Sigmoid colon (tissue), 7 donors: Measurements from ENCODE around the gene GRIN2A. TPM values are rescaled to one million over a fixed set of nuclear protein-coding genes. Genes with fewer than 3 reads are reported as not detected.

ENCODE experiments used
- DNase-seq: peaks from one replicate; pipeline ENCODE4 v3.0.0-alpha.2; 2019
- H3K27ac ChIP-seq, 4 donors: fragments of 200-600 bp; sonication (generic); one replicate each; pipeline ENCODE4 v1.5.1; 2016 to 2019; ENCODE audit warnings: mild to moderate bottlenecking in 1 of 4
- H3K27me3 ChIP-seq, 3 donors: fragments of 200-600 bp; sonication (generic); one replicate each; pipeline ENCODE4 v1.5.1; 2019; ENCODE audit warnings: mild to moderate bottlenecking in 1 of 3
- H3K36me3 ChIP-seq, 4 donors: fragments of 200-600 bp; sonication (generic); one replicate each; pipeline ENCODE4 v1.5.1; 2016 to 2019
- H3K4me1 ChIP-seq, 4 donors: fragments of 200-600 bp; sonication (generic); one replicate each; pipeline ENCODE4 v1.5.1; 2017 to 2019
- H3K4me3 ChIP-seq, 4 donors: fragments of 200-600 bp; sonication (generic); one replicate each; pipeline ENCODE4 v1.5.1; 2017 to 2019; ENCODE audit warnings: mild to moderate bottlenecking in 2 of 4, moderate library complexity in 1 of 4
- H3K9me3 ChIP-seq, 4 donors: fragments of 200-600 bp in 3 of 4; sonication (generic) in 3 of 4; one replicate each; pipeline versions ENCODE4 v1.5.1 to v1.6.1; 2013 to 2019
- EP300 ChIP-seq, 4 donors: sonication (generic); formaldehyde crosslinking; IDR thresholded peaks; one replicate each; pipeline ENCODE4 v1.6.1; 2017; ENCODE audit warnings: antibody characterized with exemption in 4 of 4
- POLR2A ChIP-seq, 2 donors: fragments of 450-650 bp; IDR thresholded peaks; one replicate each; pipeline ENCODE4 v1.6.1; 2016; ENCODE audit warnings: antibody characterized with exemption in 2 of 2, mild to moderate bottlenecking in 2 of 2, moderate library complexity in 2 of 2
- POLR2AphosphoS5 ChIP-seq, 4 donors: sonication (generic); formaldehyde crosslinking; IDR thresholded peaks; one replicate each; pipeline ENCODE4 v1.6.1; 2017; ENCODE audit warnings: antibody characterized with exemption in 4 of 4
- WGBS, 2 donors: extraction: QIAGEN DNeasy Blood & Tissue Kit; methylation state at CpG; one replicate each; pipeline ENCODE4 v1.1.7; 2013; 5-methylcytosine and 5-hydroxymethylcytosine counted together
- intact Hi-C: fragments of 100-400 bp; cut with DNase I; formaldehyde crosslinking; loops from one replicate; pipeline ENCODE4 v1.15.1; 2023
- polyA plus RNA-seq, 3 donors: library from polyadenylated mRNA; stranded (reverse); fragments of 200-250 nt; gene quantifications; one replicate each; pipeline ENCODE4 v1.2.3, GENCODE V29; 2013
- total RNA-seq, 4 donors: library from RNA; depleted of rRNA; stranded (reverse); fragments of >200 nt; gene quantifications; one replicate each; pipeline ENCODE4 v1.1.0, GENCODE V29; 2016
- TF ChIP-seq, protein P1 (sequence below), 4 experiments: fragments of 450-650 bp in 3 of 4; fragments of 200-600 bp in 1 of 4; IDR thresholded peaks; one replicate each; pipeline ENCODE4 v1.5.1; 2016 to 2019; ENCODE audit warnings: antibody characterized with exemption in 4 of 4, mild to moderate bottlenecking in 3 of 4, moderate library complexity in 2 of 4
- donor health status: healthy with polysubstance abuse.
- donor health status: Bipolar disorder and iron deficiency.
- donor health status: healthy.

The GRIN2A gene
- total and polyA plus RNA-seq, 7 donors: under 0.01 to 0.36 (median 0.09) TPM

DNA sequence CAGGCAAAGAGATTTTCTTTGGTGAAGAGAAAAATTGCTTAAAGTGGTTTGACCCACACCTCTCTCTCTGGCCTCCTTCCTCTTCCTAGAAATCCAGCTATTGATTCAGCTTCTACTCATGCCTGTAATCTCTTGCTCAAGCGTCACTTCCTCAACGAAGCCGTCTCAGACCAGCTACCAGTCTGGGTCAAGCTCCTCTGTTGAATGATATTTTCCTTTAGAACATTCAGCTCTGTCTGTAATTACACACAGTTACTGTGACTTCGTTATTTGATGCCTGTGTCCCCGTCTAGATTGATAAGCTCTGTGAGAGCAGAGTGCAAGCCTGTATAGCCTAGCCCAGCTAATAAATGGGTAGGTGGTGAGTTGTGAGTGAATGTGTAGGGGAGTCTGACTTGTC lies 168.5 kb downstream of the GRIN2A start:
- H3K4me1 ChIP-seq: no peaks in the 10 kb centered on the region
- no peak overlapping the region for H3K4me3 ChIP-seq
- no peaks in the 10 kb centered on the region for H3K27me3 ChIP-seq
- no peak overlapping the region for H3K27ac ChIP-seq
- TF ChIP-seq POLR2A (IDR thresholded peaks at IDR 0.05) (no peak), EP300 (IDR thresholded peaks at IDR 0.05) (no peak)
- TF ChIP-seq, protein P1, sequence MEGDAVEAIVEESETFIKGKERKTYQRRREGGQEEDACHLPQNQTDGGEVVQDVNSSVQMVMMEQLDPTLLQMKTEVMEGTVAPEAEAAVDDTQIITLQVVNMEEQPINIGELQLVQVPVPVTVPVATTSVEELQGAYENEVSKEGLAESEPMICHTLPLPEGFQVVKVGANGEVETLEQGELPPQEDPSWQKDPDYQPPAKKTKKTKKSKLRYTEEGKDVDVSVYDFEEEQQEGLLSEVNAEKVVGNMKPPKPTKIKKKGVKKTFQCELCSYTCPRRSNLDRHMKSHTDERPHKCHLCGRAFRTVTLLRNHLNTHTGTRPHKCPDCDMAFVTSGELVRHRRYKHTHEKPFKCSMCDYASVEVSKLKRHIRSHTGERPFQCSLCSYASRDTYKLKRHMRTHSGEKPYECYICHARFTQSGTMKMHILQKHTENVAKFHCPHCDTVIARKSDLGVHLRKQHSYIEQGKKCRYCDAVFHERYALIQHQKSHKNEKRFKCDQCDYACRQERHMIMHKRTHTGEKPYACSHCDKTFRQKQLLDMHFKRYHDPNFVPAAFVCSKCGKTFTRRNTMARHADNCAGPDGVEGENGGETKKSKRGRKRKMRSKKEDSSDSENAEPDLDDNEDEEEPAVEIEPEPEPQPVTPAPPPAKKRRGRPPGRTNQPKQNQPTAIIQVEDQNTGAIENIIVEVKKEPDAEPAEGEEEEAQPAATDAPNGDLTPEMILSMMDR (IDR thresholded peaks at IDR 0.05): no peak
- H3K36me3 ChIP-seq: no peaks in the 10 kb centered on the region
- 55 to 69% methylated on average over 5 of the region's 5 CpGs for whole genome bisulfite sequencing, 2 donors
- no peak for DNase-seq
- H3K9me3 ChIP-seq: no peaks in the 10 kb centered on the region
- intact Hi-C loops: no loop called here

- Histone ChIP-seq H3K4me1 (no peaks in the 10 kb centered on the region), H3K27me3 (no peaks in the 10 kb centered on the region), H3K36me3 (no peaks in the 10 kb centered on the region), H3K4me3 (no peak overlapping the region), H3K9me3 (no peaks in the 10 kb centered on the region), H3K27ac (no peak overlapping the region)
- 69 to 74% methylated on average over 4 of the region's 4 CpGs for WGBS, 2 donors
- intact Hi-C loops: no loop called here
- no peak for DNase-seq
- TF ChIP-seq POLR2AphosphoS5 (IDR thresholded peaks at IDR 0.05) (no peak), POLR2A (IDR thresholded peaks at IDR 0.05) (no peak), EP300 (IDR thresholded peaks at IDR 0.05) (no peak)
- TF ChIP-seq, protein P1 (IDR thresholded peaks at IDR 0.05): no peak
These were observed 168.9 kb downstream of the GRIN2A start for GRCh38 chr16:10013364-10013763.

DNA sequence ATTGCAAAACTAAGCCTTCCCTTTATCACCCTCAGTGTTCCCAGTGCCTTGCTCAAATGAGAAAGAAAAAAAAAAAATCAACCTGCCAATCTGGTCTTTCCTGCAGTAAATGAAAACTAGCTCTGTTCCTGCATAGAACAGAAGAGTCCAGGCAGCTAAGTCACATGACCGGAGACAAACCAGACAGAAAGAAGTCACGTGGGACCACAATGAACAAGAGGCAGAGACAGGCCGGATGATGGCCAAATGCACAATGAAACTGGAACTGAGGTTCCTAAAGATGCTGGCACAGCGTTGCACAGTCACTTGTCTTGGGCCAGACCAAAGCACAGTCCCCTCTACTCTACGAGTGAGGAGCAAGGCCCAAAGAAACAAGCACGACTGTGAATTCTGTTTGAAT lies 172.5 kb downstream of the GRIN2A start:
- intact Hi-C loops: no loop called here
- TF ChIP-seq POLR2AphosphoS5 (IDR thresholded peaks at IDR 0.05) (no peak), EP300 (IDR thresholded peaks at IDR 0.05) (no peak), POLR2A (IDR thresholded peaks at IDR 0.05) (no peak)
- TF ChIP-seq, protein P1 (IDR thresholded peaks at IDR 0.05): no peak
- 68 to 78% methylated on average over 6 of the region's 6 CpGs for WGBS, 2 donors
- no peaks in the 10 kb centered on the region for H3K4me1 ChIP-seq
- no peak overlapping the region for H3K4me3 ChIP-seq
- H3K36me3 ChIP-seq: no peaks in the 10 kb centered on the region
- no peak overlapping the region for H3K27ac ChIP-seq
- DNase-seq: no peak
- H3K9me3 ChIP-seq: peaks cover 0 to 8% (median 0%) of the 10 kb centered on the region in 4 donors
- no peaks in the 10 kb centered on the region for H3K27me3 ChIP-seq

GRCh38 chr16:10003486-10003885 lies 178.7 kb downstream of the GRIN2A start:
- H3K27me3 ChIP-seq: no peaks in the 10 kb centered on the region
- no peaks in the 10 kb centered on the region for H3K36me3 ChIP-seq
- no peak overlapping the region for H3K27ac ChIP-seq
- H3K9me3 ChIP-seq: peaks cover 0 to 8% (median 0%) of the 10 kb centered on the region in 4 donors
- TF ChIP-seq POLR2A (IDR thresholded peaks at IDR 0.05) (no peak), POLR2AphosphoS5 (IDR thresholded peaks at IDR 0.05) (no peak), EP300 (IDR thresholded peaks at IDR 0.05) (no peak)
- TF ChIP-seq, protein P1 (IDR thresholded peaks at IDR 0.05): no peak
- intact Hi-C loops: no loop called here
- WGBS, 2 donors: 78 to 83% methylated on average over 2 of the region's 2 CpGs
- H3K4me3 ChIP-seq: no peak overlapping the region
- DNase-seq: no peak
- no peaks in the 10 kb centered on the region for H3K4me1 ChIP-seq

- H3K36me3 ChIP-seq: no peaks in the 10 kb centered on the region
- no peak for TF ChIP-seq POLR2A (IDR thresholded peaks at IDR 0.05)
- TF ChIP-seq, protein P1 (IDR thresholded peaks at IDR 0.05): no peak
- no peak for TF ChIP-seq POLR2AphosphoS5 (IDR thresholded peaks at IDR 0.05)
- no peak for TF ChIP-seq EP300 (IDR thresholded peaks at IDR 0.05)
- no peaks in the 10 kb centered on the region for H3K27me3 ChIP-seq
- no peak overlapping the region for H3K4me3 ChIP-seq
- 55 to 64% methylated on average over 2 of the region's 2 CpGs for WGBS, 2 donors
- no peak for DNase-seq
- H3K4me1 ChIP-seq: no peaks in the 10 kb centered on the region
- peaks cover 0 to 6% (median 0%) of the 10 kb centered on the region in 4 donors for H3K9me3 ChIP-seq
- H3K27ac ChIP-seq: no peak overlapping the region
- intact Hi-C loops: no loop called here
These were observed 180.9 kb downstream of the GRIN2A start for GRCh38 chr16:10001258-10001775.
